T1000 (cell line): ENCODE measurements around the gene LARP4B.
"Not testable (repeated sequence)": the region's sequence is repeated elsewhere in the genome, so short reads cannot be mapped to it uniquely, and the experiment has no call there.

Experiments used
- DNase-seq: peaks from one replicate; lab custom pipeline; 2025; ENCODE audit warnings: mixed read lengths; lab: John Stamatoyannopoulos, UW

LARP4B gene

DNA sequence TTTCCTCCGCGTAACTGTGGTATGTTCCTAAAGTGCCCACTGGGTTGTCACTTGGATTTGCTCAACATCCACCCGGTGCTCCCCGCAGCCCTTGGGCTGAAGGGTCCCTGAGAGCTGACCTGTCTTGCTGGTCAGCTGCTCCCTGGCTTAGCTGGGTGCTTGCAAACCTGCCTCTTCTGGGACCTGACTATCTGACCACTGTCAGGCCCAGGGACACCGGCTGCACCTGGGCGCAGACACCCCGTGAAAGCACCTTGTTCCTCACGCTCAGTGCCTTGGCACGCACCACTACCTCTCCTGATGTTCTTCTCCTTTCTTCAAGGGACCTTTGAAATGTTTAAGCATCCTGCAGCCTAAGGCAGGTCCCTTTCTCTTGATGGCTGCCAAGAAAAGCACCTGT, 26.6 kb upstream of the LARP4B start:
- DNase-seq = no peak

DNA sequence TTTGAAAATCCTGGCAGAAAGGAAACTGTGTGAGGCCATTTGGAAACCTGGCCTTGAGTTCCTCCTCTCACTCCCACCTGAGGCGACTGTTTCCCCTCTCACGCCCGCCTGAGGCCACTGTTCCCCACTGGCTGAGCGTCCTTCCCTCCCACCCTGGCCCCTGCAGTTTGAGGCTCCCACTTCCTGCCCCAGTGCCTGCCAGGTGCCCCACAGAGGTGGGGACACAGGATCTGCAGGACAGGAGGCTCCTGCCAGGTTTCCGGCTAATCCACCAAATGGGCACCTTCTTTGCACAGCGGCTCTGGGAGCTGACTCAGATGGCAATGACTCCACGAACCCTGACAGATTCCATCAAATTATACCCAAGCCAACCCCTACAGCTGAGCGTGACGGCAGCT, 24.3 kb upstream of the LARP4B start:
- no peak for DNase-seq

DNA sequence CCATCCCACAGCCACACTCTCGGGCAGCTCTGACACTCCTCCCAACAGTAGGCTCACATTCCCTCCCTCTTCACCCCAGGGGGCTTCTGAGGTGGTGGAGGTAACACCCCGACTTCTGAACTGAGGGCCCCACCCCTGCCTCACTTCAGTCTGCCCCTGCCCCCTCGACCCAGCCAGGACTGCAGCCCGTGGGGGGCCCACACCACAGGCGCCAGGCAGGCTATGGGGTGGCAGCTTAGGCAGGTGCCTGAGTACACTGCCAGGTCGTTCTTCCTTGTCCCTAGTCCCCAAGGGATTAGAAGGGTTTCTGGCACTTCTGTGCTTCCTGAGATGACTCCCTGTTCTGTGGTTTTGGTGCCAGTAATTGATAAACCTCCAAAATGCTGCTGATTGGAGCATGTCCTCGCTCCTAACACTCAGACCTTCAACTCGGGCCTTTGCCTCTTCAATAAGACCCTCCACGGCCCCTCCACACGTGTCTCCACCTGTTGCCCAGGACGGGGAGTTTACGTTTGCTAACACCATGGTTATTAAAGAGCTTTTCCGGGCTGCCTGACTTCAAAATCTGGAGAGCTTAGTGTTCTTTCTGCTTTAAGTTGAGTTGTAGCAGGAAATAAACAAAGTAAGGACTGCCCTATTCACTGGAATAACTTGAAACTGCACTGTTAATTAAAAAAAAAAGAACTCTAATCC, 23.8 kb upstream of the LARP4B start:
- DNase-seq = no peak

DNA sequence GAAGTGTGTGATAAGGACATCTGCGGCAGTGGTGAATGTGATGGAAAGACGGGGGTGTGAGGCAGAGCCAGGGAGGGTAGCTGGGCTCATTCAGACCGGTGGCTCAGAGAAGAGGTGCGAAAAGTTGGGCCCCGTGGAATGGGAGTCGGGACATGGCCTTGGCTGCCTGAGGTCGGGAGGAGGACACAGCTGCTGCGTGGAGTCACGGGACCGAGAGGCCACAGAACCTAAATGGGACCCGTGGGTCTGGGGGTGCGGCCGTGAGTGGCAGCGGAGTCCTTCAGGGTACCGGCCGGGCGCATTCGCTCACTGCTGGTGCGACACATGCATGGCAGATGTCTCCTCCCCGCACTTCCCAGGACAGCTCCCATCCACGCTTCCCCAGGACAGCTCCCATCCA, 22.9 kb upstream of the LARP4B start:
- DNase-seq = no peak

DNA sequence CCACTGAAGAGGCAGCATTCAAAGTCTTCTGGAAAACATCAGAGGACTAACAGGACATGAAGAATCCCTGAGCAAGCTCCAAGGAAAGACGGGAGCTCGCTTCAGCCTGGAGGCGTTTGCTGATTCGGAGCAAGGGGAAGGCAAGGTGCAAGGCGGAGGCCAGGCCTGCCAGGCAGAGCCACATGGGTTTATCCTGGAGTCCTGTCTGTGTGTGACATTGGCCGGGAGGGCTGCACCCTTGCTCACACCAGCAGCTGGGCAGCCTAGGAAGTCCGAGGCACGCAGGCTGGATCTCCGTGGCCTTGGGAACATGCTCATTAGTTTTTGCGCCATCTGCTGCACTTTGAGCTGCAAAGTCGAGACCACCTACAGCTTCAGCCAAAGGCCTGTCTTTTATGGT, 22.3 kb upstream of the LARP4B start:
- DNase-seq = no peak

DNA sequence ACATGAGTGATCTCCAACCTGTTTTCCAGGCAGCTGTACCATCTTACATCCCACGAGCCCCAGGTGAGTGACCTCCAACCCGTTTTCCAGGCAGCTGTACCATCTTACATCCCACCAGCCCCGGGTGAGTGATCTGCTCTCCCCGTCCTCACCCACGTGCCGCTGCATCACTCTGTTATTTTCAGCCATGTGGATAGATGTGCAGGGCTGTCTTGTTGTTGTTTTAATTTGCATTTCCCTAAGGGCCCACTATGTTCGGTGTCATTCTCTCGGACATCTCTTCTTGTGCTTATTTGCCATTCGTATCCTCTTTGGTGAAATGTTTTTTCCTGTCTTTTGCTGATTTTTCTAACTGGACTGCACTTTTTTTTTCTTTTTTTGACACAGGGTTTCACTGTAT, 17.9 kb upstream of the LARP4B start:
- DNase-seq = no peak

DNA sequence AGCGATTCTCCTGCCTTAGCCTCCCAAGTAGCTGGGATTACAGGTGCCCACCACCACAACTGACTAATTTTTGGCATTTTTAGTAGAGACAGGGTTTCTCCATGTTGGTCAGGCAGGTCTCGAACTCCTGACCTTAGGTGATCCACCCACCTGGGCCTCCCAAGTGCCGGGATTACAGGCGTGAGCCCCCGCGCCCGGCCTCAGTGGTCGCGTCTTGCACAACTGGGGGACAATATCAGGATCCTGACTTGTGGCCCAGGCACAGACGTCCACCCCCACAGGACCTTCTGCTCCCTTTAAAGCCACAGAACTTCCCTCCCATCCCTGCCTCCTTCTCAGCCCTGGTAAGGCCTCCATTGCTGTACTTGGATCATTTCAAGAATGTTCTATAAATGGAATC, 16.8 kb upstream of the LARP4B start:
- no peak for DNase-seq

DNA sequence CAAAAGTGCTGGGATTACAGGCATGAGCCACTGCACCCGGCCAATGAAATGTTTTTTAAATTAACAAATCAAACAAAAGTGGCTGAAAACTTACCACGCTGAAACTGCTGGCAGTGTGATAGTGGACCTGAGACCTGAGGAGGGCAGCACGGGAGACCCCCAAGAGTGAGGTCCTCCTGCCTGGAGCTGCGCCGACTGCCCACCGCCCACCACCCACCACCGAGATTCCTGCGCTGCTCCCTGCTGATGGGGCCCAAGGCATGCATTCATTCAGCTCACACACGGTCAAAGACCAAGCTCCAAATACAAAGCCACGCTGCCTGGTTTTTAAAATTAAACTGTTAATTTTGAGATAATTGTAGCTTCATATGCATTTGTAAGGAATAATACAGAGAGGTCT, 16.4 kb upstream of the LARP4B start:
- no peak for DNase-seq

DNA sequence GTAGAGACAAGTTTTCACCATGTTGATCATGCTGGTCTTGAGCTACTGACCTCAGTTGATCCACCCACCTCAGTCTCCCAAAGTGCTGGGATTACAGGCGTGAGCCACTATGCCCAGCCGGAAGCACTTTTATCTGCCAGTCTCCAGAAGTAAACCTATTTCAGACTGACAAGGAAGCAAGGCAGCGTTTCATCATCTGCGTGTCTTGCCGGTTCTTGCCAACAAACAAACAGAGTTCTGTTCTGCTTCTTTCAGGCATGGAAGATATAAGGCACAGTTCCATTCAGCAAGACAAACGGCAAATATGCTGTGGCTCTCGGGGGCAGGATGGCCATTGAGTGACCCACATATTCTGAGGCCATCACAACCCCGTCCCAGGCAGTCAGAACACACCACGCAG, 15.5 kb upstream of the LARP4B start:
- DNase-seq = no peak

DNA sequence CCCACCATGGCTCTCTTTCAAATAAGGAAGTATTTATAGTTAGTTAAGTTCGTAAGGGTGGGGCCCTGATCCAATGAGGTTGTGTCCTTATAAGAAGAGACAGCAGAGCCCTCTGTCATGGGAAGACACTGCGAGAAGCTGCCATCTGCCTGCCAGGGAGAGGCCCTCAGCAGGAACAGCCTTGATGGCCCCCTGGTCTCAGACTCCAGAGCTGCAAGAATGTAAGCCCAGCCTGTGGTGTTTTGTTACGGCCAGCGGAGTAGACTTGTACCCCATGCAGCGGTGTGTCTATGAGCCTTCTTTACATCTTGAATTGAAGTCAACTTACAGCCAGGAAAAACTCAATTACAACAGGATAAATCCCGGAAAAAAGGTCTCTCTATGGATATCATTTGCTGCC, 14.3 kb upstream of the LARP4B start:
- no peak for DNase-seq

DNA sequence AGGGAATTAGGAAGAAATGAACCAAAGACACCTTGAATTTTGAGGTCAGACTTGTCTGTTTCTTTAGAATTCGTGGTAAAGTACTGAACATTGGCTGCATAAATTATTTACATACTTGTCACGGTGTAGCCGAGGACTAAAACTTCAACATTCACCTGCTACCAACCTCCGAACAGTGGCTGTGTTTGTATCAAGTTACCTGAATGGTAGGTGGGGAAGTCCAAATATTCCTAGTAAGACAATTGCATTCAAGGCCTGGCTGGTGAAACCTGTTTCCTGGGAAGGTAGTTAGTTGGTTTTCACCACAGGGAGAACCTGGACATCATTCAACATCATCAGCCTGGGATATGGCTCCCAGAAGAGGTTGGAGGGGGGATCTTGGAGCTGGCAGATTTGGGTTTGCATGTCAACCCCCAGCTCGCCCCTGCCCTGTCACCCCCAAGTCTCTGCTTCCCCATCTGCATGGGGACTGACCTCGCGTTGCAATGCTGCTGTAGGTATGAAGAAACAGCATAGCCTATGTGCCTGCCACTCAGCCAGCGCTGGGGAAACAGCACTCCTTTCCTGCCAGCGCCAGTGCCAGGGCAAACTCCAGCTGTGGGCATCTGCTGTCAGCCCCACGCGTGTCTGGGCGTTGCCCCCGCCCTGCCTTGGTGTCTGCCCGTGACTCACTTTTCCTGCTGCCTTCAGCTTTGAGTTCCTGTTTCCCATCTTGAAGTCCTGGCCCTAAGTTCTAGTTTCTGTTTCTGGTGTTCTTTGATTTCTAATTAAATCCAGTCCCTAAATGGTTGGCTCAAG, 12.7 kb upstream of the LARP4B start:
- no peak for DNase-seq

DNA sequence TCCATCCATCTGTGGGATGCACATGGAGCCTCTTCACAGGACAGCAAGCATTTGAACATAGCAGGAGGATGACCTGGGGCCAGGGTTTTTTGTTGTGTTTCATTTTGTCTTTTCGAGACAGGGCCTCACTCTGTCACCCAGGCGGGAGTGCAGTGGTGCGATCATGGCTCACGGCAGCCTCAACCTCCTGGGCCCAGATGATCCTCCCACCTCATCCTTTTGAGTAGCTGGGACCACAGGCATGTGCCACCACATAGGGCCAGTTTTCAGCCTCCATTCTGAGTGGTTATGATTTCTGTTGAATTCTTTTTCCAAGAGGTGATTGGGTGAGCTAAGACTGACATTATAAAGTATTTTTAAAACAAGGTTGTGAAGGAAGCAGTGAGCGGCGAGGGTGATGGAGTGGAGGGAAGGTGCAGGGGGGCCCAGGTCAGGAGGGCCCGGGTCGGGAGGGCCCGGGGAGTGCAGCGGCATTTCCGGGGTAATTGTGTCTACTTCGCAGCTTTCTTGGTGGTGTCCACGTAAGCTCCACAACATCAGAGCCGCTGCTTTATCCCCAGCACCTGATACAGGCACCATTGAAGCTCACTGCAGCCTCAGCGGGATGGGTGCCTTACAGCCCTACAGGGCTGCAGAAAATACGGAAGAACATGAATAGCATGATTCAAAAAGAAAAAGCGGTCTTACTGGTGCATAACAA, 12.0 kb upstream of the LARP4B start:
- DNase-seq = no peak

DNA sequence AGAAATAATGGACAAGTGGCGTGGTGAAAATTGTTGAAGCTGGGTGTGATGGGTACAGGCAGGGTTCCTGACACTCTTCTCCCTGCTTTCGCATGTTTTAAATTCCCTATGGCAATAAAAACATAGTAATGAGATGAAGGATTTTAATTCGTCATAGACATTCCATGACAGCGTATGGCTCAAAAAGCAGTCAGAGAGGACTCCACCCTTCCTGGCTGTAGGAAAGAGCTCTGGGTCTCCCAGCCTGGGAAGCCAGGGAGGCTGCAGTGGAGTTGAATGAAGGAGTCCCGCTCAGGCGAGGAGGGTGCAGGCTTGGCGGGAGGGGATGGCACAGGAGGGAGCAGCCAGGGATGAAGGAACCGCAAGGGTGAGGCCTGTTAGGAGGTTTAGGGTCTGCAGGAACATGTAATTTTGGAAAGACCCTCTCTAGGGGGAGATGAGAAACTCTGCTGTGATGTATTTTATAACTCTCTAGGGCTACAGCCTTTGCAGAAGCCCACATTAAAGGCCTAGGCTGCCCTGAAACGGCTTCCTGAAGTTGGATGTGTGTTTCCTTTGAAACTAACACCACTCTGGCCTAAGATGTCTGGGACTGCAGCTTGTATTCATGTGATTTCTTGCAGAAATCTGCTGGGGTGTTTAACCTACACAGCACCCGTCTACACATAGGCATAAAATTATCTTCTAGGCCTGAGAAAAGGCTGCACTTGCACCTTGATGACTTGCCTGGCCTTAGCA, 7.6 kb upstream of the LARP4B start:
- no peak for DNase-seq

DNA sequence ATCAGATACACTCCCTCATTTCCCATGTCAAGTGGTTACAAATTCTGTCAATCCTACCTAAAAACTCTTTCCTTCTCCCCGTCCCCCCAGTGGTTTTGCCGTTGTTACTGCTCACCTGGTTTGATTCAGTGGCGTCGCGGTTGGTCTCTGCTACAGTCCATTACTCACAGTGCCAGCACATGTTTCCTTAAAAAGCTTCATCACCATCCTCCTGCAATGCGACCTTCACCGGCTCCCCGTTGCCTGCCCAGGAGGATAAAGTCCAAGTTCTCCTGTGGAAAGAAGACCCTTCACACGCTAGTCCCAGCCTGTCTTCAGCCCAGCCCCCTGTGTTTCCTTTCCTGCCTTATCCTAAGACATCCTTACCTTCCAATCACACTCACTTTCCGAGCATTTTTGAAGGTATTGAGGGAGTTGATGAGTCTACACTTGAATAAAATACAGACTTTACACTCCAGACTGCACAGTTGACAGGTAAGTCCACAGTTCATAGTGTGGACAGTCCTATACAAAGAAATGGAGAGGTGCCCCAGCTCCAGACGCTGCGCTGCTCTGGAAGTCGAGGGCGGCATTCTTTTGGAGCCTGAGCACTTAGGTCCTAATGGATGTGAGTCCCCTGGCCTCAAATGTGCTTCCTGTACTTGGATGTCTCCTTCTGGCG, 3.4 kb upstream of the LARP4B start:
- DNase-seq = no peak

DNA sequence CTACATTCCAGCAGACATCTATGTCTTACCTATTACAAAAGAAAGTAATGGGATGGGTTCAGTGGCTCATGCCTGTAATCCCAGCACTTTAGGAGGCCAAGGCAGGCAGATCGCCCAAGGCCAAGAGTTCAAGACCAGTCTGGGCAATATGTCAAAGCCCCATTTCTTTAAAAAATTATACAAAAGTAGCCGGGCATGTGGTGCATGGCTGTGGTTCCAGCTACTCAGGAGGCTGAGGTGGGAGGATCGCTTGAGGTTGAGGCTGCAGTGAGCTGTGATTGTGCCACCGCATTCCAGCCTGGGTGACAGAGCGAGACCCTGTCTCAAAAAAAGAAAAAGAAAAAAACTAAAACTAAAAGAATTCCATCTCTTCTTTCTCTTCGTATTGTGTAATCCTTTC, 2.7 kb upstream of the LARP4B start:
- DNase-seq = not testable (repeated sequence)

DNA sequence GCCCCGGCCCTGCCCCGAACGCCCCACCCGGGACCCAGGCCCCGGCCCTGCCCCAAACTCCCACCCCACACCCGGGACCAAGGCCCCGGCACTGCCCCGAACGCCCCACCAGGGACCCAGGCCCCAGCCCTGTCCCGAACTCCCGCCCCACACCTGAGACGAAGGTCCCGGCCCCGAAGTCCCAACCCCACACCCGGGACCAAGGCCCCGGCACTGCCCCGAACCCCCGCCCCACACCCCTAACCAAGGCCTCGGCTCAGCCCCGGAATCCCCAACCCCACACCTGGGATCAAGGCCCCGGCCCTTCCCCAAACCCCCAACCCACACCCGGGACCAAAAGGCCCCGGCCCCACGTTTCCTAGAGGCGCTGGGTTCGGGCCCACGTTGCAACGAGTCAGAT, 1.1 kb upstream of the LARP4B start:
- DNase-seq = no peak

DNA sequence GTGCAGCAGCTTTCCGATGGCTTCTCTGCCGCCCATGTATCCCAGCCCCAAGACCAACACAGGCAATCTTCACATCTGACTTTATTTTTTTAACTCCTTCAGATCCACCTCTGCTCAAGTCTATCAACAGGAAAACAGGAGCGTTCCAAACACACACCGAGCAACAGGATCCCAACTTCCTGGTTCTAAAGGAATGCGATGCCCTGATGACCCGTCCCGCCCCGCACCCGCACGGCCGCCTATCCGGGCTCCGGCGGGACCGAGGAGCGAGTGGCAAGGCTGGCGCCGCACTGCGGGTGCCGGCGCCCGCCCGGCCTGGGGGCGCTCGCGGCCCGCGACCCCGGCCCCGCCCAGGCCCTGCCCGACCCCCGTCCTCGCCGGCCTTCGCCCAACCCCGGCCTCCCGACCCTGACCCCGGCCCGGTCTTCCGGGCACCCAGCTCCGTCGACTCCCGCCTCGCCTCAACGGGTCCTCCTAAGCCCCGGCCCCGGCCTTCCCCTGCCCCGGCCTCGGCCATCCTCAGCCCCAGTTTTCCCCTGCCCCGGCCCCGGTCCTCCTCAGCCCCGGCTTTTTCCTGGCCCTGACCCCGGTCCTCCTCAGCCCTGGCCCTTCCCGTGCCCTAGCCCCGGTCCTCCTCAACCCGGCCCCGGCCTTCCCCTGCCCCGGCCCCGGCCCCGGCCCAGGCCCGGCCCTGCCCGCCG, 730 bp downstream of the LARP4B start:
- no peak for DNase-seq

DNA sequence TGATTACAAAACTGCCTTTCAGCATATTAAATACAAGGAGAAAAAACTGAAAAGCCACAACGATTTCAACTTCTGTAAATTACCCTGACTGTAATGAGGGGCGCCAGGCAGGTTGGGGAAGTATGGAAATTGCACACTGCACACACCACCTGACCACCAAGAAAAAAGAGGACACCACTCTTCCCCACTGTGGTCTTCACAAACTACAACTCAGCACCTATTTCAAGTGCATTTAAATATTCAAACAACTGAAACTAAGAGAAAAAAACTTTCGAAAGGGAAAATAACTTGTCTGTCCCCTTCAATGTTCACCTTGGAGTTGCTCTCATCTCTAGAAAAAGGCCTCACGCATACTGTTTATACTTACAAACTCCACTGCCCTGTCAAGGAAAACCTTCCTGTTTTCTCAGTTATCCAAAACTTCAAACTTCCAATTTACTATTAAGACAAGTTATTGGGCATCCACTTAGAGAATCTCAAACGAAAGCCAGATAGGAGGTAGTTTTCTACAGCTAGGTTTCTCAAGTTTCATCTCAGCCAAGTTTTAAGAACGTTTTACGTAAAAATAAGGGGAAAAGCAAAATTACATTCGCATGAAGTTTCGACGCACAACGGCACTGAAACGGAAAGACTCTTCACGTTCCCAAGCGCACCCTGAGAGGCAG, 1.4 kb downstream of the LARP4B start:
- DNase-seq = no peak

DNA sequence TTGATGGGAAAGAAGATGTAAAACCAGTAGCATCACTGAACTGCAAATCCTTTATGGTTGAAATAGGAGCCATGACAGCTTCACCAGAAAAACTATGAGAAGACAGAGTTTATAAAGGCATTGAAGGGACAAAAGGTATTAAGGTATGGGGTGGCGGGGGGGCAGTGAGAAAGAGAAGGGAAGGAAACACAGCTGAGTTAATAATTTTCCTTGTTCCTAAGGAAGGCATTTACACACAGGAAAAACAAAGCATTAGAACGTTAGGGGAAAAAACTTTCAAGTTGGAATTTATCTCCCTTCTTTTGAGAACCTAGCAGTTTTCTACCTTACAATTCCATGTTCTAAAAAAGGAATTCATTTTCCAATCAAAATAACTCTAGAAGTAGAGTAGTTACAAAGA, 4.4 kb downstream of the LARP4B start:
- DNase-seq = no peak

DNA sequence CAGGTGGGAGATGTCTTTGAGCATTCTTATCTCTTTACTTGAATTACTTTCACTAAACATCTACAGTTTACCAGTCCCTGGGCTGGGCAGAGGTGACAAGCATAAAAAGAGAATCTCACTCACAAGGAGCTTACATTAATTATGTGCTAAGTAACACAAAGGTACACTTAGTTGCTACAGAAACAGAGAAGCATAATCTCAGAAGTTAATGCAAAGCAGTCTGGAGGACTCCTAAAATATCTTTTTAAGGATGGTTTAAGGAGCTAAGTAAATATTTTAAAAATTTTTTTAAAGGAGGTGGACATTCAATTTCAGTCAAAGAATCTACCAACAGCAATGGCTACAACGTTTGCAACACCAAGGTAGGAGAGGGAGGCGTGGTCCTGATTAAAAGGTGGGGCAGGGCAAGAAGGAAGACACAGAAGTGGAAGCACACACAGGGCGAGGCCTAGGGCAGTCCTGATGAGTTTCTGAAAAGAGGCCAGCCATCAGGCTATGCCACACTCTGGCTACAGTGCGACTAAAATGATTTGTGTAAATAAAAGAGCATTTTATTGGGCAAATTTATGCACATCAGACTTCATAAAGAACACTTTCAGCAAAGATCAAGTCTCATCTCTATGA, 5.3 kb downstream of the LARP4B start:
- DNase-seq = no peak
